AG09309 (cell line): ENCODE results near the gene HSD17B12.

Experiments used
- DNase-seq: peaks from one replicate; pipeline ENCODE4 v3.0.0-alpha.2; 2010; ENCODE audit warnings: low read depth
- H3K4me3 ChIP-seq: 2 replicates; pipeline ENCODE4 v1.5.1; 2011; ENCODE audit warnings: mild to moderate bottlenecking, low read depth, low read length, moderate library complexity; ENCODE audit not compliant: control insufficient read depth
- CTCF ChIP-seq: IDR thresholded peaks from 2 replicates; pipeline ENCODE4 v1.5.1; 2011; ENCODE audit warnings: mild to moderate bottlenecking, low read depth, low read length, inconsistent platforms; ENCODE audit not compliant: insufficient read depth, control insufficient read depth; ENCODE audit errors: missing control alignments

HSD17B12 gene

GRCh38 chr11:43856993-43857392, 176.5 kb downstream of the HSD17B12 start:
- no peak overlapping the region for H3K4me3 ChIP-seq
- TF ChIP-seq CTCF: no peak
- no peak for DNase-seq

GRCh38 chr11:43861141-43861540, 180.6 kb downstream of the HSD17B12 start:
- DNase-seq: no peak
- TF ChIP-seq CTCF: no peak
- no peak overlapping the region for H3K4me3 ChIP-seq

DNA sequence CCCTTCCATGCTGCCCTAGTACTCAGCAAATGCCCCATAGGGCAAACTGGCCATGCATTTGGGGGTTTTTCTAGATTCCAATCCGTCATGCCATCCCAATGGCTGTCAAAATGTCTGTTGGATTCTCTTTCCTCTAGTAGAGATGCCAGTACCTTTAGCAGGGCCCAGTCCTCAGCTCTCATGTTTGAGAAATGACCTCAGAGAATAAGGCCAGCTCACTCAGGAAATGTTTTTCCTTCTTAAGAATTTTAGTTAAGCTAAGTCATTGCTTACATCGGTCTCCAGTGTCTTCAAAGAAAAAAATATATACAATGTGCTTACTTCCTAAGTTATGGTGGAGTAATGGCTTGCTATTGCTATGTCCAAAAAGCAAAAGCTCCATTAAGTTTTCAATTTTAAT, 186.0 kb downstream of the HSD17B12 start:
- no peak for TF ChIP-seq CTCF
- H3K4me3 ChIP-seq: no peak overlapping the region
- no peak for DNase-seq

DNA sequence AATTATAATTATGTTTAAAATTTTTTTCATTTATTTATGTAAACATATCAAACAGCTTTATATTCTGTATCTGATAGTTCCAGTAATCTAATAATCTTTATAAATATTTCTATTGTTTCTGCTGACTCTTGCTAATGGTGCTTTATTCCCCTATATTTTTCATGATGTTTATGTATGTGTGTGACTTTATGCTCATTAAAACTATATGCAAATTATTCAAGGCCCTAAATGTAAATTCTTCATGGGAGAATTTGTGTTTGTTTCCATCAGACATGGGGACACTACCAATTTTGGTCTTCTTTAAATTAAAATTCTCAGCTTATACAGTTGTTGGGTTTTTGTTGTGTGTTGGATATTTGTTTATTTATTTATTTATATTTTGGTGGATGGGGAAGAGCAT, 186.4 kb downstream of the HSD17B12 start:
- TF ChIP-seq CTCF: no peak
- no peak overlapping the region for H3K4me3 ChIP-seq
- DNase-seq: no peak

- TF ChIP-seq CTCF: no peak
- DNase-seq: peak; percentile 70
- no peak overlapping the region for H3K4me3 ChIP-seq
Measured at GRCh38 chr11:43868852-43869567, 188.5 kb downstream of the HSD17B12 start.

GRCh38 chr11:43871051-43871450, 190.5 kb downstream of the HSD17B12 start:
- no peak for TF ChIP-seq CTCF
- DNase-seq: no peak

More at GRCh38 chr11:43871051-43871450, 190.5 kb downstream of the HSD17B12 start:
- H3K4me3 ChIP-seq: no peak overlapping the region
